Kidney epithelial cell (primary cell): ENCODE measurements around the gene PDE6C. TPM values are rescaled to one million over a fixed set of nuclear protein-coding genes. Genes with fewer than 3 reads are reported as not detected.

Source experiments
- DNase-seq: peaks from one replicate; pipeline ENCODE4 v3.0.0-alpha.2; 2010; ENCODE audit warnings: low read depth
- H3K27me3 ChIP-seq: 2 replicates; pipeline ENCODE4 v1.6.0; 2011; ENCODE audit warnings: low read length; ENCODE audit not compliant: control insufficient read depth, insufficient read depth
- H3K36me3 ChIP-seq: 2 replicates; pipeline ENCODE4 v1.5.1; 2011; ENCODE audit warnings: low read length; ENCODE audit not compliant: control insufficient read depth, insufficient read depth
- H3K4me3 ChIP-seq: 2 replicates; pipeline ENCODE4 v1.5.1; 2011; ENCODE audit warnings: low read depth, mild to moderate bottlenecking, control low read depth, low read length
- total RNA-seq: library from RNA; depleted of rRNA; stranded (reverse); fragments of >200 nt; gene quantifications from 2 replicates; pipeline ENCODE4 v1.2.3, GENCODE V29; 2015
- TF ChIP-seq, protein P1 (sequence below): IDR thresholded peaks from 2 replicates; pipeline ENCODE4 v1.5.1; 2011; ENCODE audit warnings: mild to moderate bottlenecking, moderate library complexity, low read length, control low read depth, inconsistent platforms; ENCODE audit not compliant: insufficient read depth, poor library complexity, severe bottlenecking

Gene PDE6C
- total RNA-seq, 1 donor from 2014 or later: not detected

DNA sequence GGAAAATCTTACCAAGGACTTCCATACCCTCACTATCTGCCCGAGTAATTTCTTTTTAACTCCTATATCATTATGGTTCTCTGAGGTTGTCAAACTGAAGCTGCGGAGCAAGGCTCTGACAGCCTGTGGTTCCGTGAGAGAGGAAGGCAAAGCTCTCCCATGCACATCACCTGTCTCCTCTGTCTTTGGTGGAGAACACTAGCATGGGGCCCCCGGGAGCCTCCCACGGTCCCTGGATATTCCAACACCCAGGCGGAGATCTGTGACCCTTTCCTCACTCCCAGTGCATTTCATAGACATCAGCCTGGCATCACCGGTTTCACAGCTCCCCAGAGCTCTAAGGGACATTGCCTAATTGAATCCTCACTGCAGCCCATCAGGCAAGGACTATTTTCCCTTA is 21.7 kb upstream of the PDE6C start:
- DNase-seq: no peak
- Histone ChIP-seq H3K27me3 (no peaks in the 10 kb centered on the region), H3K4me3 (no peak overlapping the region), H3K36me3 (no peaks in the 10 kb centered on the region)
- TF ChIP-seq, protein P1, sequence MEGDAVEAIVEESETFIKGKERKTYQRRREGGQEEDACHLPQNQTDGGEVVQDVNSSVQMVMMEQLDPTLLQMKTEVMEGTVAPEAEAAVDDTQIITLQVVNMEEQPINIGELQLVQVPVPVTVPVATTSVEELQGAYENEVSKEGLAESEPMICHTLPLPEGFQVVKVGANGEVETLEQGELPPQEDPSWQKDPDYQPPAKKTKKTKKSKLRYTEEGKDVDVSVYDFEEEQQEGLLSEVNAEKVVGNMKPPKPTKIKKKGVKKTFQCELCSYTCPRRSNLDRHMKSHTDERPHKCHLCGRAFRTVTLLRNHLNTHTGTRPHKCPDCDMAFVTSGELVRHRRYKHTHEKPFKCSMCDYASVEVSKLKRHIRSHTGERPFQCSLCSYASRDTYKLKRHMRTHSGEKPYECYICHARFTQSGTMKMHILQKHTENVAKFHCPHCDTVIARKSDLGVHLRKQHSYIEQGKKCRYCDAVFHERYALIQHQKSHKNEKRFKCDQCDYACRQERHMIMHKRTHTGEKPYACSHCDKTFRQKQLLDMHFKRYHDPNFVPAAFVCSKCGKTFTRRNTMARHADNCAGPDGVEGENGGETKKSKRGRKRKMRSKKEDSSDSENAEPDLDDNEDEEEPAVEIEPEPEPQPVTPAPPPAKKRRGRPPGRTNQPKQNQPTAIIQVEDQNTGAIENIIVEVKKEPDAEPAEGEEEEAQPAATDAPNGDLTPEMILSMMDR: no peak

DNA sequence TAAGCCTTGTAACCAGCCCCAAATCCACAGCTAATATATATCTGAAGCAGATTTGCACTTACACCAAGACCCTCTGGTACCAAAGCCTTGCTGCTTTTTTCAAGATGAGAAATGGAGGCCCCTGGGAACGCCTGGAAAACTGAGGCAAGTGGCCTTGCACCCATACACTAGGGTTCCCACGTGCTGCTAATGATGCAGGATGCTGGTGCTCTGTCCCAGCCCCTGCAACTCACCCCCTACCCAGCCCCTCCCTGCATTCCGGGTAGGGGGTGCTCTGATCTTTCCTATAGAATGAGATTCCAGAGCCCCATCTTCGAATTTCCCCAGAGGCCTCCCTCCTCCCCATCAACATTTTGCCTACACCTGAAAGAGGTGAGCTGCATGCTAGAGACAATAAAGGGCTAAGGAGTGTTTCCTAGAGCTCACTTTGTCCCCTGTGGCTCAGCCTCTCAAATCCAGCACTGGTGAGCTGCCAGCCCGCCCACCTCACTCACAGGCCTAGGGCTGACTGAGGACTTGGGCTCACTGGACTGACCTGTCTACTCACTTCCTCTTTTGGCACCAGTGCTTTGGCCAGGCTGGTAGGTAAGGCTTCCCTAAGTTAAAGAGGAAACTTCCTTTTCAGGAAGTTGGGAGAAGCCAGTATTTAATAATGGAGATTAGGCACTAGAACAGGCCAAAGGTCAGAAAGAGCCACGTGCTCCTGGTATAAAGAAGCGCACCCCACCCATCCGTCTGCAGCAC is 21.1 kb upstream of the PDE6C start:
- TF ChIP-seq, protein P1: no peak
- Histone ChIP-seq H3K4me3 (no peak overlapping the region), H3K27me3 (no peaks in the 10 kb centered on the region), H3K36me3 (no peaks in the 10 kb centered on the region)
- no peak for DNase-seq

DNA sequence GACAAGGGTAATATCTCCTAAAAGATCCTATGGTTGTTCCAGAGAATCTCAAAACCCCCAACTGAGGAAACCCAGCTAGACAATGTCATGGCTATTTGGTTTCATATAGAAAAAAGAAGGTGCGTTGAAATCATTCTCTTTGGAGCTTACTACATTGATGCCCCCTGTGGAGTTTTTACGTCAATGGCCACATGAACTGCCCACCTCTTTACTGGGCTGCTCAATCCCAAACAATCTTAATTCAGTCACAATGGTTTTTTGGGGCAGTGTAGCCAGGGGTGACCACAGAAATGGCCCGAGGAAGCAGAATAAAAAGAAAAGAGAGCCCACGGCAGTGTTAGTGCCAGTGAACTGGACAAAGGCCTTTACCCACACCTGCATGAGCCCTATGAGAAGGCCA is 19.1 kb upstream of the PDE6C start:
- Histone ChIP-seq H3K27me3 (no peaks in the 10 kb centered on the region), H3K36me3 (no peaks in the 10 kb centered on the region), H3K4me3 (no peak overlapping the region)
- TF ChIP-seq, protein P1: no peak
- no peak for DNase-seq

DNA sequence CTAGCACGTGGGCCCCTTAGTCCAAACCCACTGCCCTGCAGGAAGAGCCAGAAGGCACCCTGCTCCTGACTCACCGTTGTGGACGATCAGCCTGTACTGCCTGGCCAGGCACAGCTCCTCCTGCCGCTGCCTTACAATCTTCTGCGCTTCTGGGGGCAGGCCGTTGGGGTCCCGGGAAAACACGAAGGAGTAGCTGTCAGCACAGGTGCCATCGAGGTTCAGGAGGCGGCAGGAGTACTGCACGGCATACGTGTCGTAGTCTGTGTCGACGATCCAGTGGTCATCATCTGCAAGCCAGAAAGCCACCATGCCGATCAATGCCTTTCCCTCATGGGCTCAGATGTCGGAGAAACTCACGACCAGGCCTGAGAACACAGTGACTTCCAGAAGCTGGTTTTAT is 18.6 kb upstream of the PDE6C start:
- TF ChIP-seq, protein P1: no peak
- H3K36me3 ChIP-seq: no peaks in the 10 kb centered on the region
- H3K4me3 ChIP-seq: no peak overlapping the region
- DNase-seq: no peak
- no peaks in the 10 kb centered on the region for H3K27me3 ChIP-seq

DNA sequence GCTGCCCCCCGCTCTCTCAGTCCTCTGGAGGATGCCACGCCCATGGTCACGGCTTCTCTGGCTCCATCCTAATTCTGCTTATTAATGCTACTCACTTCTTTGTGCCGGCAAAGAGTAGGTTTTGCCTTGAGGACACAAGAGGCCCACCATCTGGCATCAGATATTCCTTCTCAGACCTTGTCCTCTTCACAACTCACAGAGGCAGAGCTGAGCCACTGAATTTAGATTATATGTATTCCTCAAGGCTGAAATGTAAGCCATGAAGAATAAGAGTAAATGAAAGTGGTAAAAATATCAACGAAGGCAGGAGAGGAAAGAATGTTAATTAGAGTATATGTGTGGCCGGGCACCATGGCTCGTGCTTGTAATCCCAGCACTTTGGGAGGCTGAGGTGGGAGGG is 17.8 kb upstream of the PDE6C start:
- DNase-seq: no peak
- TF ChIP-seq, protein P1: no peak

More for the DNA sequence above, 17.8 kb upstream of the PDE6C start:
- Histone ChIP-seq H3K4me3 (no peak overlapping the region), H3K36me3 (no peaks in the 10 kb centered on the region), H3K27me3 (no peaks in the 10 kb centered on the region)
